Neuronal stem cell (in vitro differentiated cells): Measurements from ENCODE around the gene ALKBH8.

ENCODE experiments used
- DNase-seq: peaks from one replicate; pipeline ENCODE4 v3.0.0-alpha.2; 2013; ENCODE audit warnings: low spot score
- H2AFZ ChIP-seq: one replicate; pipeline ENCODE4 v1.6.1; 2013; ENCODE audit warnings: mild to moderate bottlenecking, low read length, inconsistent platforms
- H2AK5ac ChIP-seq: 2 replicates; pipeline ENCODE4 v1.6.1; 2013; ENCODE audit warnings: low read depth, mild to moderate bottlenecking, inconsistent platforms, low read length, moderate library complexity, mixed read lengths
- H2BK120ac ChIP-seq: 2 replicates; pipeline ENCODE4 v1.6.1; 2013; ENCODE audit warnings: low read depth, mild to moderate bottlenecking, inconsistent platforms, low read length, moderate library complexity, mixed read lengths
- H2BK12ac ChIP-seq: one replicate; pipeline ENCODE4 v1.6.1; 2013; ENCODE audit warnings: low read length, inconsistent platforms
- H2BK15ac ChIP-seq: 2 replicates; pipeline ENCODE4 v1.6.1; 2013; ENCODE audit warnings: mild to moderate bottlenecking, low read length, inconsistent platforms, mixed read lengths
- H2BK5ac ChIP-seq: one replicate; pipeline ENCODE4 v1.6.1; 2013; ENCODE audit warnings: inconsistent platforms, mild to moderate bottlenecking, low read length, moderate library complexity
- H3K14ac ChIP-seq: one replicate; pipeline ENCODE4 v1.6.1; 2013; ENCODE audit warnings: low read length, inconsistent platforms
- H3K18ac ChIP-seq: 2 replicates; pipeline ENCODE4 v1.6.1; 2013; ENCODE audit warnings: low read length, inconsistent platforms
- H3K23ac ChIP-seq: 2 replicates; pipeline ENCODE4 v1.6.1; 2013; ENCODE audit warnings: low read depth, mild to moderate bottlenecking, mixed read lengths, low read length, inconsistent platforms; ENCODE audit not compliant: poor library complexity
- H3K27ac ChIP-seq: replicated peaks from 3 replicates; pipeline ENCODE4 v1.5.1; 2013; ENCODE audit warnings: low read length, inconsistent platforms
- H3K27me3 ChIP-seq, 3 experiments: 2 replicates each; pipeline ENCODE4 v1.6.1; 2013; ENCODE audit warnings: low read length in 3 of 3, mild to moderate bottlenecking in 2 of 3, inconsistent platforms in 1 of 3, low read depth in 1 of 3, mixed read lengths in 1 of 3, moderate library complexity in 1 of 3; ENCODE audit not compliant: control insufficient read depth in 3 of 3, insufficient read depth in 3 of 3
- H3K36me3 ChIP-seq, 2 donors: replicated peaks in 1 of 2; 2 replicates each; pipeline ENCODE4 v1.6.1; 2013; ENCODE audit warnings: low read length in 2 of 2; ENCODE audit not compliant: control insufficient read depth in 2 of 2, insufficient read depth in 2 of 2
- H3K4ac ChIP-seq: 2 replicates; pipeline ENCODE4 v1.6.1; 2013; ENCODE audit warnings: inconsistent platforms, mild to moderate bottlenecking, low read length, moderate library complexity
- H3K4me1 ChIP-seq, 2 donors: 1 replicate in 1 of 2; 2 replicates in 1 of 2; pipeline ENCODE4 v1.6.1; 2013; ENCODE audit warnings: low read length in 2 of 2, low read depth in 1 of 2; ENCODE audit not compliant: control insufficient read depth in 2 of 2, insufficient read depth in 1 of 2
- H3K4me2 ChIP-seq: one replicate; pipeline ENCODE4 v1.6.1; 2013; ENCODE audit warnings: mild to moderate bottlenecking, low read length, inconsistent platforms; ENCODE audit not compliant: insufficient read depth, poor library complexity, severe bottlenecking
- H3K4me3 ChIP-seq, 2 donors: 2 replicates each; pipeline ENCODE4 v1.5.1; 2013; ENCODE audit warnings: low read length in 2 of 2, mild to moderate bottlenecking in 2 of 2, inconsistent platforms in 1 of 2, moderate library complexity in 1 of 2
- H3K79me1 ChIP-seq: one replicate; pipeline ENCODE4 v1.6.1; 2013; ENCODE audit warnings: low read depth, mild to moderate bottlenecking, inconsistent platforms, low read length, moderate library complexity
- H3K9ac ChIP-seq: one replicate; pipeline ENCODE4 v1.6.1; 2013; ENCODE audit warnings: mild to moderate bottlenecking, low read depth, low read length, inconsistent platforms; ENCODE audit not compliant: poor library complexity
- H3K9me3 ChIP-seq, 2 donors: replicated peaks in 1 of 2; 2 replicates each; pipeline versions ENCODE3 to v1.6.1; 2013; ENCODE audit warnings: low read length in 2 of 2, mild to moderate bottlenecking in 2 of 2, inconsistent platforms in 1 of 2, low read depth in 1 of 2, mixed read lengths in 1 of 2, moderate library complexity in 1 of 2; ENCODE audit not compliant: control insufficient read depth in 2 of 2, insufficient read depth in 1 of 2
- H4K8ac ChIP-seq: one replicate; pipeline ENCODE4 v1.6.1; 2013; ENCODE audit warnings: low read depth, mild to moderate bottlenecking, inconsistent platforms, low read length, moderate library complexity
- H4K91ac ChIP-seq: one replicate; pipeline ENCODE4 v1.6.1; 2013; ENCODE audit warnings: low read length, low read depth, mild to moderate bottlenecking, inconsistent platforms; ENCODE audit not compliant: poor library complexity
- WGBS, 2 donors: extraction: QIAGEN DNeasy Blood & Tissue Kit; methylation state at CpG; one replicate each; pipeline ENCODE4 v1.1.7; 2013; ENCODE audit warnings: missing lambda C conversion rate in 2 of 2, mixed read lengths in 1 of 2; ENCODE audit not compliant: insufficient read length in 2 of 2, insufficient replicate concordance in 1 of 2; ENCODE audit errors: extremely low coverage in 2 of 2; 5-methylcytosine and 5-hydroxymethylcytosine counted together

ALKBH8 gene

DNA sequence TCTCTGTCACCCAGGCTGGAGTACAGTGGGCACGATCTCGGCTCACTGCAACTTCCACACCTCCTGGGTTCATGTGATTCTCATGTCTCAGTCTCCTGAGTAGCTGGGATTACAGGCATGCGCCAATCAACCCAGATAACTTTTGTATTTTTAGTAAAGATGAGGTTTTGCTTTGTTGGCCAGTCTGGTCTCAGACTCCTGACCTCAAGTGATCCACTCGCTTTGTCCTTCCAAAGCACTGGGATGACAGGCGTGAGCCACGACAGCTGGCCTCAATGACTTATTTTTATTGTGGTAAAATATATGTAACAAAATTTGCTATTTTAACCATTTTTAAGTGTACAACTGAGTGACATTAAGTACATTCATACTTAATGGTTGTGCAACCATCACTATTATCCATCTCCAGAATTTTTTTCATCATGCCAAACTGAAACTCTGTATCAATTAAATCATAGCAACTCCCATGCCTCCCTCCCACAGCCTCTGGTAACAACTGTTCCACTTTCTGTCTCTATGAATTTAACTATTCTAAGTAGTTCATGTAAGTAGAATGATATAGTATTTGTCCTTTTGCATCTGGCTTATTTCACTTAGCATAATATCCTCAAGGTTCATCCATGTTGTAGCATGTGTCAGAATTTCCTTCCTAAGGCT lies 57.2 kb downstream of the ALKBH8 start:
- Histone ChIP-seq H3K14ac (no peak overlapping the region), H3K4ac (no peak overlapping the region), H4K91ac (no peak overlapping the region), H4K8ac (no peak overlapping the region), H3K23ac (no peak overlapping the region), H2AFZ (no peak overlapping the region), H2BK120ac (no peak overlapping the region), H2BK5ac (no peak overlapping the region), H3K36me3 (peaks cover 4 to 17% of the 10 kb centered on the region in 2 donors), H3K4me3 (no peak overlapping the region), H3K4me1 (peaks cover 0 to 5% of the 10 kb centered on the region in 2 donors), H3K18ac (no peak overlapping the region), H2BK12ac (no peak overlapping the region), H2BK15ac (no peak overlapping the region), H3K27me3 (no peaks in the 10 kb centered on the region), H3K9ac (no peak overlapping the region), H3K79me1 (no peaks in the 10 kb centered on the region), H3K27ac (no peak overlapping the region), H3K4me2 (no peak overlapping the region), H2AK5ac (no peak overlapping the region), H3K9me3 (no peaks in the 10 kb centered on the region)
- no CpG with 5 or more reads among the region's 6 CpGs for WGBS, 2 donors
- no peak for DNase-seq

DNA sequence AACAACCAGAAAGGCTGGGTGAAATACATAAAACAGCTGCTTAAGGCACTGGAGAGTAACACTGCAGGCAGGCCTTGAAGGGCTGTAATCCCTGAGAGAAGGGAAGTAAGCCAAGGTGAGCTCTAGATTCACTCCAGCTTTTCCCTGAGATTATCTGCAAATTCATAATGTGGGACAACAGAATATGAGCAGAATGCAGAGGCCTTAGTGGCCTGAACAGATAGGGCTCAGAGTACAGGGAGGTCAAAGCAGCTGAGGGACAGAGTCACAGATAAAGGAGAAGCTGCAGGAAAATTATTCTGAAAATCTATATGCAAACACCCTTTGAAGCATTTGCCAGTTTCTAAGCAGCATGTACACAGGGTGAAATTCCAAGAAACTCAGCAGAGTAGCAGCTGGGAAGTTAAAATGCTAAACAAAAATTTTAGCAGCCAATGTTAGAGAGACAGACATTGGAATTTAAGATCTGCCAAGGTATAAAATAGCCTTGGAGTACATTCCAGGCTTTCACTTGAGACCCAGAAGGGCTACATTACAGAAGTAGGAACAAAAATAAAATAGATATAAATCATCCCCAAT lies 59.8 kb downstream of the ALKBH8 start:
- H2AK5ac ChIP-seq = no peak overlapping the region
- no peak overlapping the region for H2AFZ ChIP-seq
- no peak overlapping the region for H3K4ac ChIP-seq
- H3K36me3 ChIP-seq = peaks cover 10 to 35% of the 10 kb centered on the region in 2 donors
- no peak overlapping the region for H3K4me2 ChIP-seq
- H3K9ac ChIP-seq = no peak overlapping the region
- no peak overlapping the region for H3K4me3 ChIP-seq
- H3K27ac ChIP-seq = no peak overlapping the region
- no peak overlapping the region for H2BK12ac ChIP-seq
- H3K4me1 ChIP-seq = peaks cover 0 to 5% of the 10 kb centered on the region in 2 donors
- no peaks in the 10 kb centered on the region for H3K27me3 ChIP-seq
- no peak overlapping the region for H2BK120ac ChIP-seq
- H4K8ac ChIP-seq = no peak overlapping the region
- no peak overlapping the region for H2BK5ac ChIP-seq
- H3K14ac ChIP-seq = no peak overlapping the region
- H3K23ac ChIP-seq = no peak overlapping the region
- H3K18ac ChIP-seq = no peak overlapping the region
- no peak overlapping the region for H2BK15ac ChIP-seq
- peaks cover 5 to 15% of the 10 kb centered on the region in 2 donors for H3K9me3 ChIP-seq
- H3K79me1 ChIP-seq = no peaks in the 10 kb centered on the region
- no peak for DNase-seq
- H4K91ac ChIP-seq = no peak overlapping the region

DNA sequence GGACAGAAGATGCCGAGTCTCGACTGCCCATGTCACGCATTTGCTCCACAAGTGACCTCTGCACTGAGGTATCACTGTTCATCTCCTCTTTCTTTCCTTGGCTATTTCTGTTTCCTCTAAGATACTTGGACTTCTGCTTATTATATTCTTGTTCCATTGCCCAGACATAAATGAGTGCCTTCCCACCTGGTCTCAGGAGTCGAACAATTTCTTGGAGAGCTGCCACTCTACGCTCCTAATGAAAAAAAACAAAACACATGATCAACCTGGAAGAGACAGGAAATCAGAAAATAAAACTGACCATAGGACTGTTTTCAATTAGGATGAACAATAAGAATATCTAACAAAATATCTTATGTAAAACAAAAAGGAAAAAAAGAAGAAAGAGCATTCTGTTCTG lies 60.6 kb downstream of the ALKBH8 start:
- H3K9me3 ChIP-seq = peaks cover 5 to 15% of the 10 kb centered on the region in 2 donors
- no peak overlapping the region for H3K27ac ChIP-seq
- H2BK15ac ChIP-seq = no peak overlapping the region
- H2BK120ac ChIP-seq = no peak overlapping the region
- H2BK12ac ChIP-seq = no peak overlapping the region
- WGBS, 2 donors = no CpG with 5 or more reads among the region's 5 CpGs
- H3K4me2 ChIP-seq = no peak overlapping the region
- peaks cover 0 to 5% of the 10 kb centered on the region in 2 donors for H3K4me1 ChIP-seq
- H4K91ac ChIP-seq = no peak overlapping the region
- no peak overlapping the region for H2AK5ac ChIP-seq
- H2AFZ ChIP-seq = no peak overlapping the region
- H3K79me1 ChIP-seq = no peaks in the 10 kb centered on the region
- no peak overlapping the region for H3K4me3 ChIP-seq
- H3K27me3 ChIP-seq = no peaks in the 10 kb centered on the region
- H3K4ac ChIP-seq = no peak overlapping the region
- no peak overlapping the region for H3K14ac ChIP-seq
- no peak overlapping the region for H3K9ac ChIP-seq
- no peak overlapping the region for H3K18ac ChIP-seq
- H3K36me3 ChIP-seq = peaks cover 10 to 35% of the 10 kb centered on the region in 2 donors
- H3K23ac ChIP-seq = no peak overlapping the region
- H4K8ac ChIP-seq = no peak overlapping the region
- DNase-seq = no peak
- no peak overlapping the region for H2BK5ac ChIP-seq

DNA sequence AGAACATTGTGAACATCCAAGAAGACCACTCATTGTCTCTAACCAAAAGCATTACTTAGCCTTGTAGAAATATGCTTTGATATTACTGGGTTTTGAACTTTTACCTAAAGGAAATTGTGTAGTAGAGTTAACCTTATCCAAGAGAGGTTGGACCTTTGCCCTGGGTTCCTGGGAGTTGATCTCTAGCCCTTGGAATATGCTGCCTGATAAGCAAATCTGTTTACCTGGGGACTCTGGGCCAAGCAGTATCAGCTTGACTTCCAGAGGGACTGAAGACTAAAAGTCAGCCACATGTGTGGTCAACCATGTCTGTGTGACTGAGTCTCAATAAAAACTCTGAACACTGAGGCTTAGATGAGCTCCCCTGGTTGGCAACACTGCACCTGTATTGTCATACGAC lies 63.8 kb downstream of the ALKBH8 start:
- H3K9ac ChIP-seq = no peak overlapping the region
- H3K9me3 ChIP-seq = peaks cover 5 to 15% of the 10 kb centered on the region in 2 donors
- H3K4me3 ChIP-seq = no peak overlapping the region
- H3K18ac ChIP-seq = no peak overlapping the region
- no peaks in the 10 kb centered on the region for H3K4me1 ChIP-seq
- no peak overlapping the region for H3K27ac ChIP-seq
- no peak overlapping the region for H2BK12ac ChIP-seq
- H2AK5ac ChIP-seq = no peak overlapping the region
- H3K27me3 ChIP-seq = no peaks in the 10 kb centered on the region
- no peak overlapping the region for H2BK120ac ChIP-seq
- no peak overlapping the region for H3K23ac ChIP-seq
- DNase-seq = no peak
- no CpG with 5 or more reads among the region's 1 CpG for WGBS, 2 donors
- no peak overlapping the region for H3K14ac ChIP-seq
- H3K36me3 ChIP-seq = peaks cover 10 to 35% of the 10 kb centered on the region in 2 donors
- H2AFZ ChIP-seq = no peak overlapping the region
- H4K91ac ChIP-seq = no peak overlapping the region
- no peak overlapping the region for H3K4me2 ChIP-seq
- H3K79me1 ChIP-seq = no peaks in the 10 kb centered on the region
- H3K4ac ChIP-seq = no peak overlapping the region
- no peak overlapping the region for H2BK15ac ChIP-seq
- H4K8ac ChIP-seq = no peak overlapping the region
- no peak overlapping the region for H2BK5ac ChIP-seq
